Stimulated activated CD8-positive, alpha-beta memory T cell treated with anti-CD3 and anti-CD28 coated beads, Interleukin-15, amount 100 ng/mL, for 24 hours (primary cell): ENCODE results near the gene NR1D1.

Experiments
- DNase-seq: peaks from one replicate; pipeline ENCODE4 v3.0.0-alpha.2; 2020; ENCODE audit warnings: low read depth

Gene NR1D1

GRCh38 chr17:40111221-40112128 is 11.1 kb upstream of the NR1D1 start:
- DNase-seq: no peak

- no peak for DNase-seq
These were observed 9.8 kb upstream of the NR1D1 start for GRCh38 chr17:40110026-40110845.

DNA sequence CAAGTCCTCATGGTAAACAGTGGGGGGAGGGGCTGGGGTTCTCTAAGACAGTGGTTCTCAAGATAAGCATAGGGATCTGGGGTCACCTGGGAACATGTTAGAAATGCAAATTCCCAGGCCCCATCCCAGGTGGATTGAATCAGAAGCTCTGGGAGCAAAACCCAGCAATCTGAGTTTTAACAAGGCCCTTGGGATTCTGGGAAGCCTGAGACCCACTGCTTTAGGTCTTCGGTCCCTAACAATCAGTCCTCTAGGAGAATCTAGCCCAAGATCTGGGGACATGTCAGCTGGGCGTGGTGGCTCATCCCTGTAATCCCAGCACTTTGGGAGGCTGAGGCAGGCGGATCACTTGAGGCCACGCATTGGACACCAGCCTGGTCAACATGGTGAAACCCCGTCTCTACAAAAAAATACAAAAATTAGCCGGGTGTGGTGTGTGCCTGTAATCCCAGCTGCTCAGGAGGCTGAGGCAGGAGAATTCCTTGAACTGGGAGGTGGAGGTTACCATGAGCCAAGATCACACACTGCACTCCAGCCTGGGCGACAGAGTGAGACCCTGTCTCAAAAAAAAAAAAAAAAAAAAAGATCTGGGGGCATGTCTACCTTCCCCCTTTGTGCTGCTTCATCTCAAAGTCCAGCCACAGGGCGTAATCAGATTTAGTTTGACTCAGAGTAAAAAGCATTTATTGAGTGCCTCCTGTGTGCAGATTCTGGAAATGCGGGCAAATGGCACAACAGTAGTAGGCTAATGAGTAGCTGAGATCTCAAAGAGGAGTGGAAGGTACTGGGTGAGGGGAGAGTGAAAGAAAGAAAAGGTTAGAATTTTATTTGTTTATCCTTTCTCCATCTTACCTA is 8.8 kb upstream of the NR1D1 start:
- DNase-seq: no peak

DNA sequence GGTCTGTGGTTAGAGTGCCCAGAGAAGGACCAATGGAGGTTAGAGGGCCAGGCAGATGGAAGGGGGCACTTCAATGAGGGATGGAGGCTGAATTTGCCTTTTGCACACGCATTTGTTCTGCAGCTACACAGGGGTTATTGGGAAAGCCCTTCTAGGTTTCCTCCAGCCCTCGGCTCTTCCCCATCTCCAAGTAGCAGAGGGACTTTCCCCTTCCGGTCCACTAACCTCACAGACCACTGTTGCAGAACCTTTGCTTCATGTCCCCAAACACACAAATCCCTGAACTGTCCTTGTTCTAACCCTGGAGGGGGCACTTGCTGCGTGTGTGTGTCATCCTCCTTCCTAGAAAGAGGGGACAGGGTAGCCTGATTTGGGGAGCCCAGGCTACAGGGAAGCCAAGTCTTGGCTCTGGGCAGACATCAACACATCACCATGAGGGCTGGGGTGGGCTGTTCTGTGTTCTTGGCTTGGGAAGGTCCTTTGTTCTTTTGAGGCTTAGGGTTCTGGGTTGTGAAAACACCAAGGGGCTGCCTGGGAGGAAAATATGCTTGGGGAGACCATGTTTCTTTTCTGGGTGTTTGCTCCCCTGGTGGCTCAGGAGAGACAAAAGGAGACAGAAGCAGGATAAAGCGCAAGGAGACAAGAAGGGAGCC is 7.3 kb upstream of the NR1D1 start:
- DNase-seq: no peak

DNA sequence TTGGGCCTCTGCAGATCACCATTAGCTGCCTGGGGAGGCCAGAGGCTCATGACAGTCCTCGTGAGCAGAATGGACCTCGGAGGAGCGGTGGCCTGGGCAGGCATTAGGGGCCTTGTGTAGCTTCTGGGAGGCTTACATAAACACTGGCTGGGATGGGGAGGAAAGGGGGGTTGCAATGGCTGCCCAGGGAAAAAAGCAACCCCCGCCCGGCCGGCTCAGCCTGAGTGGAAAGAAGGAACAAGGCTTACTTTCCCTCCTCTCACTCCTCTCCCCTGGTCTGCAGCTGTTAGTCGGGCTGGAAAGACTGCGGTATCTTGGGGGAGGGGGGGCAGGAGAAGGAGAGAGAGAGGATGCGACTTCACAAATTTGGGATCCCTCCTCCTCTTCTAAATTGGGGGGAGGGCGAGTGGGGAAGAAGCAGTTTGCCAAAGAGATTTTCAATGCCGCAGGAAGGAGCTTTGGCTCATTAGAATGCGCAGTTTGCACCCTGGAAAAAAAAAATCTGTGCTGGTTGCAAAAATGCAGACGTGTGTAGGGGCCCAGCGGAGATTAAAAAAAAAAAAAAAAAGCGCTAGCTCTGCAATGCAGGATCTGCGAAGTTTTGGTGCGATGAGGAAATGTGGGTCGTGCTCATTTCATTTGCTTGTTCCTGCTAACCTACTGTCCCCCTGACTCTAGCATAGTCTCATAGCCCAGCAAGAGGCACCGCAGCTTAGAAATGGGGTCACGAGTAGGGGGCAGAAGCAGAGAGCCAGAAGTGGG is 6.6 kb upstream of the NR1D1 start:
- no peak for DNase-seq

- no peak for DNase-seq
These were observed 5.7 kb upstream of the NR1D1 start for GRCh38 chr17:40105861-40106759.

DNA sequence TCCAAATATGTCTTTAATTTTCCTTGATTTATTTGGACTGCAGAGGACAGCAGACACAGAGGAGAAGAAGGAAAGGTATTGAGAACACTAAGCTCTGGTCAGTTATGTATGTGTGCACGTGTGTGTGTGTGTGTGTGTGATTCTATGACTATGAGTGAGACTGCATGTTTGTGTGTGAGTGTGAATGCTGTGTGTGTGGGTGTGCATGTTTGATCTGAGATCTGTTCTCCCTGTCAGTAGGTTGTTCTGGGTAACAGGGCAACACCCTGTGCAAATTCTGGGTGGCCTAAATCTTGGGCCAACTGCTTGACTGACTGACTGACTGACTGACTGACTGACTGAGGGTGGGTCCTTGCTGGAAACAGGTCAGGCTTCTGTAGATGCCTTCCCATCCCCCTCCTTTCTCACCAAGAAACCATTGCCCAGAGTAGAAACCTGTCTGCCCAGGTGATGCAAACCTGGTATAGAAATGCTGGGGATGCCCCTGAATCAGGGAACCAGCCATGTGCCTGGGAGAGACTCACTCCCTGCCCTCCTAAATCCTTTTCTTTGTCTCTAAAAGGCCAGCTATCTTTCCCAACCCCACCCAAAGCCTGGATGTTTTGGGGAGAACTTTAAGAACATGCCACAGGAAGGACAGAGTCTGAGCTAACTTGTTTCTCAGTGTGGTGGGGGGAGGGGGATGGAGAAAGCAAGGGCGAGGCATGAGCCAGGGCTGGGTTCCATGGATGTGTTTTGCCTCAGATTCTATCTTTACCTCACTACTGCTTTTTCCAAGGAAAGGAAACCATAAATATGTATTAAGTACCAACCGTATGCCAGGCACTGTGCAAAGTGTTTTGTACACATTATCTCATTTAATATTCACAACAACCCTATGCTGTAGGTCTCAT is 4.5 kb upstream of the NR1D1 start:
- DNase-seq: no peak

DNA sequence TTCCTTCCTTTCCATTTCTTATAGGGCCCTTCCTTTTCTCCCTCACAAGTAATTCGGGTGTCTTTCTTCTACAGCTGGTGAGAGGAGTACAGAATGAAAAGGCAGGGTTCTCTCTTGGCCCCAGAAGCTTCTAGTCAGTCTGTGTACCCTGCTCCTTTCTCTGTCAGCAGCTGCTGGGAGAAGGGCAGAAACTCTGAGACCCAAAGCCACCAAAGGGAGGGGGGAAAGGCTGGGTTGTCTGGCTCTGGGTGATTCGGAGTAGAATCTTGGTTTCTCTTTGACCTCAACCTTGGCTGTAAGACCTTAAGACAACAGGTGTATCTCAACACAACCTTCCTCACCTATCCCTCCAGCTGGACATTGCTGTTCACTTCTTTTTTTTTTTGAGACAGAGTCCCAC is 3.3 kb upstream of the NR1D1 start:
- DNase-seq: no peak

GRCh38 chr17:40103071-40103661 is 2.8 kb upstream of the NR1D1 start:
- no peak for DNase-seq

DNA sequence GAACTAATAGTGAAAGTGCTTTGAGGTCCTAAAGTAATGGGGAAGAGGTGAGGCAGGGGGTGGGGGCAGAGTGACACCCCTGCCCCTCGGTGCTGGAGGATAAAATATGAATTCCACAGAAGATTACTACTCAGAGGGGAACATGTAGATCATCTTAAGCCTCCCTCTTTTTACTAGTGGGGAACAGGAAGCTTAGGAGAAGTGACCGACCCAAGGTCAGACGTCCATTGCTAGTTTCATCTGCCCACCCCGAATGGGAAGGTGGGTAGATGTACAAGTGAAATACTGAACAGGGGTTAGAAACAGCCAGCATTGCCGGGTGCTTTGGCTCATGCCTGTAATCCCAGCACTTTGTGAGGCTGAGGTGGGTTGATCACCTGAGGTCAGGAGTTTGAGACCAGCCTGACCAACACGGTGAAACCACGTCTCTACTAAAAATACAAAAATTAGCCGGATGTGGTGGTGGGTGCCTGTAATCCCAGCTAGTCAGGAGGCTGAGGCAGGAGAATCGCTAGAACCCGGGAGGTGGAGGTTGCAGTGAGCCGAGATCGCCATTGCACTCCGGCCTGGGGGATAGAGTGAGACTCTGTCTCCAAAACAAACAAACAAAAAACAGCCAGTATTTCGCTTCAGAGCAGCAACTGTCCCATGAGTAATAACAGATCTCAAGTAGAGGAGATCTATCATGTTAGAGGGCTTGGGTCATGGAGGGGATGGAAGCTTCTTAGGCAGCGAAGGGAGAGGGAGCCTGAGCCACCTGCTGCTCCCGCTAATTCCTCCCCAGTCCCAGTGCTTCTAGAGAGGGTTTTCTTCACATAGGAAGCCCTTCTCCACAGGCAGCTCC is 1.2 kb upstream of the NR1D1 start:
- no peak for DNase-seq

DNA sequence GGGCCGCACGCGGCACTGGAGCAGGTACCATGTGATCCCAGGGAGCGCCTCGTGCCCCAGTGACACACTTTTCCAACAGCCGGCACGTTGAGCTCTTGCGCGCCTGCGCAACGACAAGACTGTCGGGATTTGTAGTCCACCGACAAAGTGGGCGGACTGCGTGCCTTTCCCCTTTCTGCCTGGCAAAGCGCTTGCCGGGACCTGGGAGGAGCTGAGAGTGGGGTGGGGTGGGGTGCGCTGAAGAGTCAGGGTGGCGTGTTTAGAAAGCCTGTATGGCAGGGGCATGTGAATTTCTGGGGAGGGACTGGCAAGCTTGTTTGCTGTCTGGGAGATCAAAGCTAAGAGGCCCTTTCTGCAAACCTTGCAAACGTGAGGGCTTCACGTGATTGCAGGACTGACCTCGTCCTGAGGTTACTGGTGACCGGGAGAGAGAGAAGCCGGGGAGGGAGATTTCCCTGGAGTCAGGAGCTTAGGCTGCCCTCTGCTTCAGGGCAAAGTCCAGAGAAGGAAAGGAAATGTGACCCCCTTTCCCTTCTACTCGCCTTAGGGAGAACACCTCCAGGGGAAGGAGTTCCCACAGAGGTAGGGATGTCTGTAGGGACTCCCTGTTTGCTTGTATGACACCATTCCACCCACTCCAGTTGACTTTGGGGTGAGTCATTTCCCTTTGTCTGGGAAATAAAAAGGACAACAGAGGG is 429 bp upstream of the NR1D1 start:
- peak; percentile 71 for DNase-seq

- no peak for DNase-seq
These were observed 570 bp downstream of the NR1D1 start for GRCh38 chr17:40099619-40100418.

DNA sequence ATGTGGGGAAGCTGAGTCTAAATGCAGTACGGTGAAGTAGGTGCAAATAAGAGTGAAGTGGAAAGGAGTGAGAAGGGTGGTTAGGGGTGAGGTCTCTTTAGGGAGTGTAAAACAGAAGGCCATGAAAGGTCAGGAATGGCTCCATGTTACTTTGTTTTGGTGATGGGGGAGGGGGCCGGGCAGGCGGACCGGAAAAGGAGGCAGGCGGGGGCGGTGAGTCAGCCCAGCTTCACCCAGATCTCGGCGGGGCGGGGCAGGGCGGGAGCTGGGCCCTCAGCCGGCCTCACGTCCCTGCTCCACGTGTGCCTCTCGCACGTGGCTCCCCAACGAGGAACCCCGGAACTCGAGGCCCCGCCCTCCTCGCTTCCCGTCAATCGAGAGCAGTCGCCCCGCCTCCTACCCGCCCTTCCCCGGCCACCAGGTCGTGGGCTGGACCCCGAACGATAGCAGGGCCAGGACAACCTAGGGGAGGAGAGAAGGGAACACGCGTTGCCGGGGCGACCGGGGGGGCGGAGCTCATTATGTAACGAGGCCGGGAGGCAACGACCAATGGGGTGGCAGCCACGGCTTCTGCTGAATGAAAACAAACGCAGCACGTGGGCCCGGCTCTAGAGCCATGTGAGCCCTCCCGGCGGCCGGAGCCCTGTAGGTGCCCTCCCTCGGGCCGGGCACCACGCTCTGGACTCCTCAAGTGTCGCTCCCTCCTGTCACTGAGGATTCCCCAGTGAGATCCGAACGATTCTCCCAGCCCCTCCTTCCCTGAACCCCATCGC is 1.4 kb downstream of the NR1D1 start:
- DNase-seq: peak; percentile 95

- DNase-seq: no peak
These were observed 2.2 kb downstream of the NR1D1 start for GRCh38 chr17:40097931-40098845.
